Psoas muscle (tissue), 8 donors: Measurements from ENCODE around the gene CRISPLD2. TPM values are rescaled to one million over a fixed set of nuclear protein-coding genes. Genes with fewer than 3 reads are reported as not detected.
A peak's percentile ranks its signal among the peaks of the same experiment; 100 is the strongest.

Experiments
- ATAC-seq, 4 donors: fragments of 200-7000 bp; cut with Tn5 transposase; one replicate each; pipeline ENCODE4 v1.9.1; 2020; ENCODE audit warnings: moderate library complexity in 3 of 4, mild to moderate bottlenecking in 2 of 4
- DNase-seq, 2 donors: peaks; one replicate each; pipeline ENCODE4 v3.0.0-alpha.2; 2020
- H3K27ac ChIP-seq: fragments of 200-600 bp; one replicate; pipeline ENCODE4 v1.8.0; 2022
- H3K27me3 ChIP-seq, 3 donors: fragments of 200-600 bp in 1 of 3; one replicate each; pipeline versions ENCODE4 v1.6.1 to v1.8.0; 2013 to 2022; ENCODE audit warnings: low read length in 2 of 3, mild to moderate bottlenecking in 2 of 3, moderate library complexity in 1 of 3; ENCODE audit not compliant: insufficient read depth in 3 of 3
- H3K36me3 ChIP-seq, 2 donors: fragments of 200-600 bp in 1 of 2; one replicate each; pipeline versions ENCODE4 v1.6.1 to v1.8.0; 2013 to 2022; ENCODE audit warnings: low read depth in 1 of 2, mild to moderate bottlenecking in 1 of 2, moderate library complexity in 1 of 2; ENCODE audit not compliant: insufficient read depth in 1 of 2
- H3K4me1 ChIP-seq: fragments of 200-600 bp; one replicate; pipeline ENCODE4 v1.8.0; 2022
- H3K4me3 ChIP-seq: fragments of 200-600 bp; one replicate; pipeline ENCODE4 v1.8.0; 2022; ENCODE audit warnings: mild to moderate bottlenecking
- H3K9me3 ChIP-seq: fragments of 200-600 bp; one replicate; pipeline ENCODE4 v1.8.0; 2022
- CTCF ChIP-seq: fragments of 200-600 bp; IDR thresholded peaks from one replicate; pipeline ENCODE4 v1.8.0; 2022; ENCODE audit warnings: antibody characterized with exemption
- WGBS, 3 donors: extraction: QIAGEN DNeasy Blood & Tissue Kit; methylation state at CpG; one replicate each; pipeline versions ENCODE4 v1.1.6 to v1.1.7; 2013; 5-methylcytosine and 5-hydroxymethylcytosine counted together
- intact Hi-C, 2 donors: fragments of 100-400 bp; cut with DNase I; formaldehyde crosslinking; loops; one replicate each; pipeline versions ENCODE4 v1.11.0 to v1.14.2; 2022
- polyA plus RNA-seq, 3 donors: library from polyadenylated mRNA; stranded (reverse); fragments of 200-250 nt; gene quantifications; one replicate each; pipeline ENCODE4 v1.2.3, GENCODE V29; 2013
- total RNA-seq, 4 donors: library from RNA; stranded (reverse); fragmentation: NEBNext Ultra II Directional in 2 of 4; extraction: Animal tissue kit (Norgen Biotek cat#: 25700) in 2 of 4; gene quantifications; one replicate each; pipeline versions ENCODE4 v1.2.1 to v1.2.4, GENCODE V29; 2021 to 2023
- donor health status: healthy with polysubstance abuse.
- donor health status: DM: no; HTN: no; CAD: no; lungs with moderate emphysema.
- donor health status: Bipolar disorder and iron deficiency.
- donor health status: healthy.
- donor health status: DM: yes; HTN: yes; CAD: no.
- donor health status: DM: no; HTN: no; CAD: no.
- donor health status: DM: no; HTN: no; CAD: no.
- donor health status: DM: yes; HTN: yes; CAD: no.

CRISPLD2 gene
- total and polyA plus RNA-seq, 7 donors = 7.1 to 28.6 (median 11.5) TPM

- H3K4me3 ChIP-seq = no peak overlapping the region
- H3K36me3 ChIP-seq = no peaks in the 10 kb centered on the region
- no peak for ATAC-seq
- H3K27ac ChIP-seq = no peak overlapping the region
- intact Hi-C loops = no loop called here
- H3K27me3 ChIP-seq = peaks cover 0 to 6% (median 0%) of the 10 kb centered on the region in 3 donors
- peaks cover 25% of the 10 kb centered on the region for H3K4me1 ChIP-seq
- no peak for DNase-seq
- TF ChIP-seq CTCF = no peak
- 73 to 89% (median 78%) methylated on average over 34 of the region's 34 CpGs for WGBS, 3 donors
- H3K9me3 ChIP-seq = no peaks in the 10 kb centered on the region
These were observed 14.0 kb downstream of the CRISPLD2 start for GRCh38 chr16:84833542-84834402.

GRCh38 chr16:84834403-84834772 lies 14.6 kb downstream of the CRISPLD2 start:
- ATAC-seq (no peak), DNase-seq (no peak)
- intact Hi-C loops = no loop called here
- TF ChIP-seq CTCF = no peak
- Histone ChIP-seq H3K4me3 (no peak overlapping the region), H3K9me3 (no peaks in the 10 kb centered on the region), H3K27me3 (peaks cover 0 to 9% (median 0%) of the 10 kb centered on the region in 3 donors), H3K27ac (no peak overlapping the region), H3K4me1 (peaks cover 25% of the 10 kb centered on the region), H3K36me3 (no peaks in the 10 kb centered on the region)
- WGBS, 3 donors = 49 to 71% (median 69%) methylated on average over 6 of the region's 6 CpGs

GRCh38 chr16:84836234-84836647 lies 16.5 kb downstream of the CRISPLD2 start:
- intact Hi-C loops = no loop called here
- TF ChIP-seq CTCF = no peak
- Histone ChIP-seq H3K36me3 (no peaks in the 10 kb centered on the region), H3K4me1 (peaks cover 25% of the 10 kb centered on the region), H3K9me3 (no peaks in the 10 kb centered on the region), H3K4me3 (no peak overlapping the region), H3K27ac (peak overlapping the region; percentile 57), H3K27me3 (peaks cover 0 to 14% (median 0%) of the 10 kb centered on the region in 3 donors)
- DNase-seq = peak; percentile 75 to 83
- peak; percentile 60 to 75 (median 70) for ATAC-seq
- WGBS, 3 donors = 7 to 16% (median 9%) methylated on average over 16 of the region's 16 CpGs

- Histone ChIP-seq H3K36me3 (no peaks in the 10 kb centered on the region), H3K27ac (peak overlapping the region; percentile 46), H3K27me3 (peaks cover 0 to 14% (median 0%) of the 10 kb centered on the region in 3 donors), H3K4me1 (peaks cover 22% of the 10 kb centered on the region), H3K4me3 (no peak overlapping the region), H3K9me3 (no peaks in the 10 kb centered on the region)
- DNase-seq (peak in 1 of 2 donors; percentile 38), ATAC-seq (no peak)
- WGBS, 3 donors = 86 to 89% (median 88%) methylated on average over 12 of the region's 12 CpGs
- intact Hi-C loops = no loop called here
- no peak for TF ChIP-seq CTCF
These were observed 17.2 kb downstream of the CRISPLD2 start for GRCh38 chr16:84836967-84837366.
